ENCODE results near the gene CTBP1.

CTBP1 gene

GRCh38 chr4:1233641-1234308 is 15.2 kb downstream of the CTBP1 start:
- Histone ChIP-seq H3K27me3 (replicated peaks; ENCODE audit: control insufficient read depth, insufficient read depth, low read length, poor library complexity, severe bottlenecking) (no peaks in the 10 kb centered on the region), H3K36me3 (ENCODE audit: control insufficient read depth, insufficient read depth, low read length) (peaks cover 89% of the 10 kb centered on the region), H3K9me3 (ENCODE audit: control insufficient read depth, low read length) (no peaks in the 10 kb centered on the region), H3K4me3 (ENCODE audit: insufficient read depth, low read depth, low read length, poor library complexity, severe bottlenecking) (no peak overlapping the region), H3K27ac (ENCODE audit: insufficient read depth, low read length, poor library complexity, severe bottlenecking) (no peak overlapping the region), H3K4me1 (ENCODE audit: control insufficient read depth, insufficient read depth, low read length, poor library complexity, severe bottlenecking) (no peaks in the 10 kb centered on the region)
- no peak for DNase-seq

- no peak for DNase-seq
- Histone ChIP-seq H3K4me1 (ENCODE audit: control insufficient read depth, insufficient read depth, low read length, poor library complexity, severe bottlenecking) (no peaks in the 10 kb centered on the region), H3K27ac (ENCODE audit: insufficient read depth, low read length, poor library complexity, severe bottlenecking) (no peak overlapping the region), H3K4me3 (ENCODE audit: insufficient read depth, low read depth, low read length, poor library complexity, severe bottlenecking) (no peak overlapping the region), H3K36me3 (ENCODE audit: control insufficient read depth, insufficient read depth, low read length) (peaks cover 85% of the 10 kb centered on the region), H3K9me3 (ENCODE audit: control insufficient read depth, low read length) (no peaks in the 10 kb centered on the region), H3K27me3 (replicated peaks; ENCODE audit: control insufficient read depth, insufficient read depth, low read length, poor library complexity, severe bottlenecking) (no peaks in the 10 kb centered on the region)
These were observed 16.0 kb downstream of the CTBP1 start for GRCh38 chr4:1232661-1233621.

- no peaks in the 10 kb centered on the region for H3K9me3 ChIP-seq (ENCODE audit: control insufficient read depth, low read length)
- no peak for DNase-seq
- H3K4me3 ChIP-seq (ENCODE audit: insufficient read depth, low read depth, low read length, poor library complexity, severe bottlenecking), result no peak overlapping the region
- H3K4me1 ChIP-seq (ENCODE audit: control insufficient read depth, insufficient read depth, low read length, poor library complexity, severe bottlenecking), result no peaks in the 10 kb centered on the region
- H3K27me3 ChIP-seq (replicated peaks; ENCODE audit: control insufficient read depth, insufficient read depth, low read length, poor library complexity, severe bottlenecking), result no peaks in the 10 kb centered on the region
- H3K27ac ChIP-seq (ENCODE audit: insufficient read depth, low read length, poor library complexity, severe bottlenecking), result no peak overlapping the region
- peaks cover 87% of the 10 kb centered on the region for H3K36me3 ChIP-seq (ENCODE audit: control insufficient read depth, insufficient read depth, low read length)
These were observed 17.1 kb downstream of the CTBP1 start for GRCh38 chr4:1231637-1232360.

GRCh38 chr4:1230971-1231636 is 17.8 kb downstream of the CTBP1 start:
- no peak for DNase-seq
- Histone ChIP-seq H3K27me3 (replicated peaks; ENCODE audit: control insufficient read depth, insufficient read depth, low read length, poor library complexity, severe bottlenecking) (no peaks in the 10 kb centered on the region), H3K4me1 (ENCODE audit: control insufficient read depth, insufficient read depth, low read length, poor library complexity, severe bottlenecking) (no peaks in the 10 kb centered on the region), H3K9me3 (ENCODE audit: control insufficient read depth, low read length) (no peaks in the 10 kb centered on the region), H3K4me3 (ENCODE audit: insufficient read depth, low read depth, low read length, poor library complexity, severe bottlenecking) (no peak overlapping the region), H3K27ac (ENCODE audit: insufficient read depth, low read length, poor library complexity, severe bottlenecking) (no peak overlapping the region), H3K36me3 (ENCODE audit: control insufficient read depth, insufficient read depth, low read length) (peaks cover 88% of the 10 kb centered on the region)

- peaks cover 88% of the 10 kb centered on the region for H3K36me3 ChIP-seq (ENCODE audit: control insufficient read depth, insufficient read depth, low read length)
- H3K4me3 ChIP-seq (ENCODE audit: insufficient read depth, low read depth, low read length, poor library complexity, severe bottlenecking), result no peak overlapping the region
- no peaks in the 10 kb centered on the region for H3K9me3 ChIP-seq (ENCODE audit: control insufficient read depth, low read length)
- no peaks in the 10 kb centered on the region for H3K27me3 ChIP-seq (replicated peaks; ENCODE audit: control insufficient read depth, insufficient read depth, low read length, poor library complexity, severe bottlenecking)
- no peaks in the 10 kb centered on the region for H3K4me1 ChIP-seq (ENCODE audit: control insufficient read depth, insufficient read depth, low read length, poor library complexity, severe bottlenecking)
- no peak for DNase-seq
- H3K27ac ChIP-seq (ENCODE audit: insufficient read depth, low read length, poor library complexity, severe bottlenecking), result no peak overlapping the region
These were observed 18.6 kb downstream of the CTBP1 start for GRCh38 chr4:1230316-1230715.

- Histone ChIP-seq H3K9me3 (ENCODE audit: control insufficient read depth, low read length) (no peaks in the 10 kb centered on the region), H3K36me3 (ENCODE audit: control insufficient read depth, insufficient read depth, low read length) (peaks cover 88% of the 10 kb centered on the region)
These were observed 19.6 kb downstream of the CTBP1 start for GRCh38 chr4:1229117-1229849.

GRCh38 chr4:1227816-1228215 is 21.1 kb downstream of the CTBP1 start:
- no peak overlapping the region for H3K4me3 ChIP-seq (ENCODE audit: insufficient read depth, low read depth, low read length, poor library complexity, severe bottlenecking)
- H3K4me1 ChIP-seq (ENCODE audit: control insufficient read depth, insufficient read depth, low read length, poor library complexity, severe bottlenecking), result no peaks in the 10 kb centered on the region
- no peak overlapping the region for H3K27ac ChIP-seq (ENCODE audit: insufficient read depth, low read length, poor library complexity, severe bottlenecking)
- no peak for DNase-seq
- peaks cover 86% of the 10 kb centered on the region for H3K36me3 ChIP-seq (ENCODE audit: control insufficient read depth, insufficient read depth, low read length)
- H3K9me3 ChIP-seq (ENCODE audit: control insufficient read depth, low read length), result no peaks in the 10 kb centered on the region
- H3K27me3 ChIP-seq (replicated peaks; ENCODE audit: control insufficient read depth, insufficient read depth, low read length, poor library complexity, severe bottlenecking), result no peaks in the 10 kb centered on the region

More at GRCh38 chr4:1229117-1229849, 19.6 kb downstream of the CTBP1 start:
- H3K4me3 ChIP-seq (ENCODE audit: insufficient read depth, low read depth, low read length, poor library complexity, severe bottlenecking), result no peak overlapping the region
- no peak for DNase-seq
- H3K27me3 ChIP-seq (replicated peaks; ENCODE audit: control insufficient read depth, insufficient read depth, low read length, poor library complexity, severe bottlenecking), result no peaks in the 10 kb centered on the region
- no peak overlapping the region for H3K27ac ChIP-seq (ENCODE audit: insufficient read depth, low read length, poor library complexity, severe bottlenecking)
- H3K4me1 ChIP-seq (ENCODE audit: control insufficient read depth, insufficient read depth, low read length, poor library complexity, severe bottlenecking), result no peaks in the 10 kb centered on the region

GRCh38 chr4:1226598-1226997 is 22.3 kb downstream of the CTBP1 start:
- Histone ChIP-seq H3K36me3 (ENCODE audit: control insufficient read depth, insufficient read depth, low read length) (peaks cover 79% of the 10 kb centered on the region), H3K4me3 (ENCODE audit: insufficient read depth, low read depth, low read length, poor library complexity, severe bottlenecking) (no peak overlapping the region), H3K27ac (ENCODE audit: insufficient read depth, low read length, poor library complexity, severe bottlenecking) (no peak overlapping the region), H3K27me3 (replicated peaks; ENCODE audit: control insufficient read depth, insufficient read depth, low read length, poor library complexity, severe bottlenecking) (no peaks in the 10 kb centered on the region), H3K9me3 (ENCODE audit: control insufficient read depth, low read length) (no peaks in the 10 kb centered on the region), H3K4me1 (ENCODE audit: control insufficient read depth, insufficient read depth, low read length, poor library complexity, severe bottlenecking) (no peaks in the 10 kb centered on the region)
- DNase-seq, result no peak

GRCh38 chr4:1226144-1226481 is 22.8 kb downstream of the CTBP1 start:
- DNase-seq, result no peak
- no peak overlapping the region for H3K4me3 ChIP-seq (ENCODE audit: insufficient read depth, low read depth, low read length, poor library complexity, severe bottlenecking)
- H3K27me3 ChIP-seq (replicated peaks; ENCODE audit: control insufficient read depth, insufficient read depth, low read length, poor library complexity, severe bottlenecking), result no peaks in the 10 kb centered on the region
- no peaks in the 10 kb centered on the region for H3K9me3 ChIP-seq (ENCODE audit: control insufficient read depth, low read length)
- peaks cover 79% of the 10 kb centered on the region for H3K36me3 ChIP-seq (ENCODE audit: control insufficient read depth, insufficient read depth, low read length)
- no peak overlapping the region for H3K27ac ChIP-seq (ENCODE audit: insufficient read depth, low read length, poor library complexity, severe bottlenecking)
- H3K4me1 ChIP-seq (ENCODE audit: control insufficient read depth, insufficient read depth, low read length, poor library complexity, severe bottlenecking), result no peaks in the 10 kb centered on the region

All from effector memory CD4-positive, alpha-beta T cell (primary cell).